GM18868 (cell line): Measurements from ENCODE around the gene HABP4.
"Not testable (repeated sequence)": the region's sequence is repeated elsewhere in the genome, so short reads cannot be mapped to it uniquely, and the experiment has no call there.

Source experiments
- ATAC-seq: cut with Tn5 transposase; IDR thresholded peaks from one replicate; pipeline ENCODE4 v1.9.1; 2021; ENCODE audit warnings: mild to moderate bottlenecking, moderate library complexity; ENCODE audit not compliant: unreplicated experiment

HABP4 gene

GRCh38 chr9:96496368-96497116 is 46.6 kb downstream of the HABP4 start:
- ATAC-seq, result no peak

- ATAC-seq, result no peak
Observed at GRCh38 chr9:96497117-96497399, 47.1 kb downstream of the HABP4 start.

GRCh38 chr9:96498796-96499195 is 48.8 kb downstream of the HABP4 start:
- ATAC-seq, result no peak

- no peak for ATAC-seq
Observed at GRCh38 chr9:96499257-96499656, 49.3 kb downstream of the HABP4 start.

GRCh38 chr9:96500696-96501632 is 51.0 kb downstream of the HABP4 start:
- ATAC-seq, result no peak

- no peak for ATAC-seq
Observed at GRCh38 chr9:96501633-96502538, 51.9 kb downstream of the HABP4 start.

- ATAC-seq, result no peak
Observed at GRCh38 chr9:96502539-96503373, 52.8 kb downstream of the HABP4 start.

GRCh38 chr9:96503374-96503748 is 53.4 kb downstream of the HABP4 start:
- ATAC-seq, result not testable (repeated sequence)

- ATAC-seq, result no peak
Observed at GRCh38 chr9:96503918-96504317, 53.9 kb downstream of the HABP4 start.

- ATAC-seq, result no peak
Observed at GRCh38 chr9:96505316-96505991, 55.5 kb downstream of the HABP4 start.

- no peak for ATAC-seq
Observed at GRCh38 chr9:96508227-96508940, 58.4 kb downstream of the HABP4 start.

GRCh38 chr9:96509026-96509425 is 59.1 kb downstream of the HABP4 start:
- ATAC-seq, result no peak

- no peak for ATAC-seq
Observed at GRCh38 chr9:96509848-96510247, 59.9 kb downstream of the HABP4 start.

- no peak for ATAC-seq
Observed at GRCh38 chr9:96510258-96510657, 60.3 kb downstream of the HABP4 start.

- ATAC-seq, result no peak
Observed at GRCh38 chr9:96512240-96512639, 62.3 kb downstream of the HABP4 start.

GRCh38 chr9:96513622-96514021 is 63.7 kb downstream of the HABP4 start:
- no peak for ATAC-seq

- ATAC-seq, result no peak
Observed at GRCh38 chr9:96514108-96514799, 64.3 kb downstream of the HABP4 start.

GRCh38 chr9:96514800-96515158 is 64.8 kb downstream of the HABP4 start:
- ATAC-seq, result no peak
